Sciatic nerve (tissue), 2 donors: ENCODE results near the gene TEX35. TPM values are rescaled to one million over a fixed set of nuclear protein-coding genes. Genes with fewer than 3 reads are reported as not detected.

Source experiments
- ATAC-seq: fragments of 200-7000 bp; cut with Tn5 transposase; one replicate; pipeline ENCODE4 v1.9.1; 2020; ENCODE audit warnings: mild to moderate bottlenecking, moderate library complexity
- DNase-seq: peaks from one replicate; pipeline ENCODE4 v3.0.0-alpha.2; 2020; ENCODE audit warnings: low spot score
- intact Hi-C: fragments of 100-400 bp; cut with DNase I; formaldehyde crosslinking; loops from one replicate; pipeline ENCODE4 v1.14.2; 2022
- total RNA-seq: library from RNA; stranded (reverse); fragmentation: NEBNext Ultra II Directional; extraction: Animal tissue kit (Norgen Biotek cat#: 25700); gene quantifications from one replicate; pipeline ENCODE4 v1.2.1, GENCODE V29; 2021
- donor health status: DM: no; HTN: no; CAD: no.
- donor health status: DM: no; HTN: no; CAD: no.

Gene TEX35
- total RNA-seq, 1 donor from 2014 or later: not detected

DNA sequence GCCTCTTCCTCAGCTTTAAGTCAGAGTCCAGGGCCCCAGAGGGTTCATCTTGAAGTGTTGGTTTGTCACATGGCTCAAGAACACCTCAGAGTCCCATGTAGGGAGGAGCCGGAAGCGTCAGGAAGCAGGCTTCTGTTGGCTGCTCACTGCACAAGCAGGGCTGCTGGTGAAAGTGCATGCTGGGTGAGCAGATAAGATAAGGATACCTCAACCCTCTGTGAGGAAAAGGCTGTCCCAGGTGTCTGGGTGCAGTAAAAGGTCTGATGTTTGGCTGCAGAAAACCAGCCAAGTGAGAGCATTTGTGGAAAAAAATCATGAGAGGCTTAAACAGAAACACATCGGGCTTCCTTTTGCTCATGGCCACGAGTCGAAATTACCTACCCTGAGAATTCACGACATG lies 6.2 kb upstream of the TEX35 start:
- intact Hi-C loops: no loop called here
- DNase-seq: no peak
- ATAC-seq: no peak

DNA sequence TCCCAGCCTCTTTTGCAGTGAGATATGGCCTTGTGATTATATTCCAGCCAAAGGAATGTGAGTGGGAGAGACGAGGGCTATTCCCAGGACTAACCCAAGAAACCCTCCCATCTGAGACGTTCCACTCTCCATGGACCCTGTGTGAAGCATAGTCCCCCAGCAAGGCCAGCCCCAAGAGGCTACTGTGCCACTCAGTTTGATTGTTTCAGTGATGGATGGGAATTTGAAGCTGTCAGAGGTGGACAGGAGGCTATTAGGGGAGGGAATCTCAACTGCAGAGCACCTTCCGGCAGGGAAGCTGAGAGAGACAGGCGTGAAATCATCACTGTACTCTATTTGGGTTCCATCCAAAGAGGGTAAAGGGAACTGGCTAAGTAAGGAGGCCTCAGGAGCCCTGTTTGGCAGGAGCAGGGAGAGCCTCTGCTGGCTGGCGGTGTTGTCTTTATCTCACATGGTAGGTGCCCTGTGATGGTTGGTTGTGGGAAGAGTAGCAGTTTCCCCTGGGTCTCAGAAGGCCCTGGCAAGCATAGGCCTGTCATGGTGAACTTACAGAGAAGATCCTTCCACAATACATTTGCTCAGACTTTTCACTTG lies 3.4 kb upstream of the TEX35 start:
- intact Hi-C loops: loop anchor here (2.0 kb wide), 1 partner anchor 27 kb away; no protein-coding TSS in a partner anchor
- ATAC-seq: no peak

GRCh38 chr1:178510155-178510554 lies 2.8 kb upstream of the TEX35 start:
- ATAC-seq (no peak), DNase-seq (no peak)

More for the DNA sequence above, 3.4 kb upstream of the TEX35 start:
- DNase-seq: no peak

GRCh38 chr1:178513278-178513983 lies 522 bp downstream of the TEX35 start:
- intact Hi-C loops: no loop called here
- DNase-seq (no peak), ATAC-seq (no peak)

More at GRCh38 chr1:178510155-178510554, 2.8 kb upstream of the TEX35 start:
- intact Hi-C loops: loop anchor here (2.0 kb wide), 1 partner anchor 27 kb away; no protein-coding TSS in a partner anchor

GRCh38 chr1:178516110-178516509 lies 3.2 kb downstream of the TEX35 start:
- ATAC-seq: no peak
- intact Hi-C loops: no loop called here
- no peak for DNase-seq

DNA sequence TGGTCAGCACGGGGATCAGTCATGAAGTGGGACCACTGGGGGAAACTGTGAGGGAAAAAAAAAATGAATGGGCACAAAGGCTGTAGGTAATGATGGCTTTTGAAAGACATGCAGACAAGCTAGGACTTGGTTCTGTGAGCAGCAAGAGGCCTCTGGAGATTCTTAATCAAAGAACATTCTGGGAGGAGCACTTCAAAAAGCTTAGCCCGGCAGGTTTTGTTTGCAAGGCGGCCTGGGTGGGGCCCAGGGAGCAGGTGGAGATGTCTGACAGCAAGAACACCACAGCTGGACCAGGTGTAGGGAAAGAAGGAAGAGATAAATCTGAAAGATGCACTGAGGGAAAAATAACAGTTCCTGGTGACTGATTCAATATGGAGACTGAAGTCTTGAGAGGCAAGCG lies 6.0 kb downstream of the TEX35 start:
- DNase-seq: no peak
- intact Hi-C loops: no loop called here
- no peak for ATAC-seq

GRCh38 chr1:178520803-178521202 lies 7.9 kb downstream of the TEX35 start:
- intact Hi-C loops: no loop called here
- ATAC-seq: no peak
- no peak for DNase-seq

DNA sequence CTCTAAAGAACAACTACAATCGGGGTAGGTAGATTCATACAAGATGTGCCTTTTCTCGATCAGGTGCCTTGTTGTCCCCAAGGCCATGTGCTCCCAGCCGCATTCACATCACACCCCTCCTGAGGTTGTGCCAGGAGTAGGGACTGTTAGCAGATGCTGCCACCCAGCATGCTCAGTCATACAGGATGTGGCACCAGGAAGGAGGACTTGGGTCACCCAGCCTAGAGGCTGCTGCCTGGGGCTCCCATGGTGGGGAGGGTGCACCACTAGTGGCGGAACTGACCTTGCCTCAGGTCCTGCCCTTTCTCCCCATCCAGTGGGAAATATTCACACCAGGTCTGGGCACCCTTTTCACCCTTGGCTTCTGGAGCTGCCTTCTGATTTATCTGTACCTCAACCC lies 8.3 kb downstream of the TEX35 start:
- no peak for ATAC-seq
- no peak for DNase-seq
- intact Hi-C loops: no loop called here

GRCh38 chr1:178527117-178527516 lies 14.2 kb downstream of the TEX35 start:
- ATAC-seq: no peak
- intact Hi-C loops: no loop called here

DNA sequence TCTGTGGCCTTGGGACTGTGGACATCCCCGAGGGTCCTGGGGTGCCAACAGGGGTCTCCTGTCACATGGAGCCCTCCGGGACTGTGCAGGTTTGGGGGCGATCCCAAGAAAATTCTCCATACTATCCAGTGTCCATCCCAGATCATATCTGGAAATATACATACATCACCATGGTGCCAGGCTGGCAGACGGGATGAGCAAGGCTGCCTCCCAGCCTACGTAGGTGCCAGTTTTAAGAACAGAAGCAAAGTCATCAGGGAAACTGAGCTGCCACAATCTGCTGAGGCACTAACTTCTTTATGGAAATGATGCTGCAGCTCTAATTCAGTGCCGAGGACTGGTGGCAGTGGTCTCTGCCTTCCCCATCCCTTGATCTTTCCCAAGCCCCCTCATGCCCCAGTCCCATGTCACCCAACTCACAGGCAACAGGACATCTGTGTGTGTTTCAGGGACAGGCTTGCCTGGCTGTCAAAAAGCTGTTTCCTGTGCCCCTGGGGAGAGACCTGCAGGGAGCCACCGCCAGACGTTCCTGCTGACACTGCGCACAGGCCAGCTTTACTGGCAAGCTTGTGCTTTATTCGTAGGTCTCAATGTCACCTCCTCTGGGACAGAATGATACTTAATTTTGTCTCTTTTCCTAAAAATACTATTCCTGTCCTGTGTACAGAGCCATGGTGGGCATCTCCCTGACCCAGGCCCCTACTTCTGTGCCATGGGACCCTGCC lies 15.5 kb downstream of the TEX35 start:
- peak; percentile 30 for DNase-seq
- intact Hi-C loops: no loop called here
- no peak for ATAC-seq

More at GRCh38 chr1:178527117-178527516, 14.2 kb downstream of the TEX35 start:
- DNase-seq: peak; percentile 1

DNA sequence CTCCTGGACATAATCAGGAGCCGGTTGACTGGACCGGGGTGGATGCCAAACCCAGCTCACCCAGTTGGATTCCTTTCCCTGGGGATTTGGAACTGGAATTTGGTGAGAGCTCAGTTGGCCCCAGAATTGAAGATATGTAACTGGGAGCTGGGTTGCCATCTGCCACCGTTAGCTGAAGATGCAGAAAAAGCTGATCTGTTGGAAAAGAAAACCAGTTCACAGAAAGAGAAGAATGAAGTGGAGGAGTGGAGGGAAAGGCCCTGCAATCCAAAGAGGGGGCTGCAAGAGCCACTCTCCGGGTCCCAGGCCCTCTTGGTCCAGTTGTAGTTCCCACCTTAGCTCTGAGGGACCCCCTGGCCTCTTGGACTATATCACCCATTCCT lies 16.0 kb downstream of the TEX35 start:
- DNase-seq: peak; percentile 17
- intact Hi-C loops: no loop called here
- no peak for ATAC-seq

DNA sequence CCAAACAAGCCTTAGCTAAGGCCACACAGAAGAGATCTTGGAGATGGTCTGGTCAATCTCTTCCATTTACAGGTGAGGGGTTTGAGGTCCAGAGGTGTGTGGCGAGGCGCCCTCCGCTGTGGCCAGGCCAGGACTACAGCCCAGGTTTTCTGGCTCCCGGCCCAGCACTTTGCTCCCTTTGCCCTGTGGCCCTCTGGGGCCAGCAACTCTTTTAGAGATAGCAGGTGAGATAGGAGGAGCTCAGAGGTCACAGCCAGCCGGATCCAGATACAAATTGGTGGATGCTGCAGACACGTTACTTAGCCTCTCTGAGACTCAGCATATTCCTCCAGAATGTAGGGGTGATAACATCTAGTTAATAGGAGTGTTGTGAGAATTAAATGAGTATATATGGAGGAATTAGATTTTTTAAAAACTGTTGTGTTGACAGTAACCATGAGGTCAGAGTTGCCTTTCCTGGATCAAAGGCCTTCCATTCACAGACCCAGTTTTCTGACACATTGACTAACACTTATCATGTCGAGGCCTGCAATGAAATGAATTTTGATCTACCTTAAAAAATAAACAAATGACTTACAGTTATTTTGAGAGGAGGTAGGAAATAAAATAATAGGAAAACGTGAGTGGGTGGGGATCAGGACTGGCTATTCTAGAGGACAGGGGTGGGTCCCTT lies 16.6 kb downstream of the TEX35 start:
- intact Hi-C loops: loop anchor here (10.0 kb wide), 1 partner anchor 475 kb away; no protein-coding TSS in a partner anchor
- ATAC-seq: no peak
- peak; percentile 39 for DNase-seq

GRCh38 chr1:178530037-178530402 lies 17.1 kb downstream of the TEX35 start:
- DNase-seq (no peak), ATAC-seq (no peak)
- intact Hi-C loops: loop anchor here (10.0 kb wide), 1 partner anchor 475 kb away; no protein-coding TSS in a partner anchor

- ATAC-seq (no peak), DNase-seq (no peak)
- intact Hi-C loops: loop anchor here (10.0 kb wide), 1 partner anchor 474 kb away; no protein-coding TSS in a partner anchor
Measured at GRCh38 chr1:178530502-178530901, 17.6 kb downstream of the TEX35 start.

DNA sequence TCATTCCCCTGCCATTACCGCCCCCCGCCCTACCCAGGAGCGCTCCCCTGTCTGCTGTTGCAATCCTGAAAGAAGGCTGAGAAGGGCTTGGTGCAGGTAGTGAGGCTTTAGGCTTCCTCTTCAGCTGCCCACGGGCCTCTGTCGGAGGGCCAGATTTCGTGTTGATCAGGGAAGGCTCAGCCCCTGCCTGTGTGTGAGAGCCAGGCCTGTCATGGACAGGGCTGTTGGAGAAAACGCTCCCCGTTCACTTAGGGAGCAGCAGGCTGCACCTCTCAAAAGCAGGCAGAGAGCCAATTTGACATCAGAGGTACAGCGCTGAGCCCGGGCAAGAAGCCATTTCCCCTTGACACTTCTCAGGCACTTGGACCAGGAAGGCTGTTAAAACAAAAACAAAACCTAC lies 19.0 kb downstream of the TEX35 start:
- intact Hi-C loops: loop anchor here (10.0 kb wide), 1 partner anchor 473 kb away; no protein-coding TSS in a partner anchor
- DNase-seq (no peak), ATAC-seq (peak; percentile 41)

DNA sequence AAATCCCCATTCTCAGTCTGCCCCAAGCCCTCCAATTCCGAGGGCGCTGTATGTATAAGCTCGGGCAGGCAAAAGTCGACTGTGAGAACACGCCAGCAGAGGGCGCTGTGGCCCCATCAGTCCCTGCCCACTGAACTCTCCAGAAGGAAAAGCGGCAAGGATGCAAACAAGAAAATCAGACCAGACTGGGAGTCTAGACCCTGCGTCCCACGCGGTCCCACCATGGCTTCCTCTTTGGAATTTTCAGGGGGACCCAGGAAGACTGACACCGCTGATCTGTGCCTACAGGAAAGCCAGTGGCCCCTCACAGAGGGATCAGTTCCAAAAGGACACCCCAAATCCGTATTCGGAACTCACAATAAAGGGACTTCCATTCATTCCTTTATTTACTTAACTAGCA lies 19.5 kb downstream of the TEX35 start:
- intact Hi-C loops: loop anchor here (10.0 kb wide), 1 partner anchor 472 kb away; no protein-coding TSS in a partner anchor
- DNase-seq (peak; percentile 90), ATAC-seq (peak; percentile 87)

DNA sequence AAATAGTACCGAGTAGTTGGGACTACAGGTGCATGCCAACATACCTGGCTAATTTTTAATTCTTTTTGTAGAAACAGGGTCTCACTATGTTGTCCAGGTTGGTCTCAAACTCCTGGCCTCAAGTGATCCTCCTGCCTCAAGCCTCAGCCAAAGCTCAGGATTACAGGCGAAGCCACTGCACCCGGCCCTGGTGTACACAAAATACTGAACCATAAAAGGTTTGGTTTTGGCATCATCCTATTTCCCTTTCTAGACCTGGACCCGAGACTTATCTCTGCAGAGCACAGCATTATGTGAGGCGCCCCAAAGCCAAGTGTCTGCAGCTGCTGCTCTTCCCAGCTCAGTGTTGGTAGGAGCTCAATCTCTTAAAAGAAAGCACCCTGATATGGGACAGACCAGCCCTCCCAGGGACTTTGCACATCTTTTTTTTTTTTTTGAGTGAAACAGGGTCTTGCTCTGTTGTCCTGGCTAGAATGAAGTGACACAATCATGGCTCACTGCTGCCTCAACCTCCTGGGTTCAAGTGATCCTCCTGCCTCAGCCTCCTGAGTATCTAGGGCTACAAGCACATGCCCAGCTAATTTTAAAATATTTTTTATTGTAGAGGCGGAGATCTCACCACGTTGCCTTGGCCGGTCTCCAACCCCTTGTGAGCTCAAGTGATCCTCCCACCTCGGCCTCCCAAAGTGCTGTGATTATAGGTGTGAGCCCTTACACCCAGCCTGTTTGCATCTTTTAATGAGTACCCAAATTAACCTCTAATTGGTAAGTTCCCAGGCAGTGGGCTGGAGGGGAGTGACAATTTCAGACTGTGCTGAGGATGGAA lies 20.4 kb downstream of the TEX35 start:
- intact Hi-C loops: loop anchor here (10.0 kb wide), 1 partner anchor 471 kb away; no protein-coding TSS in a partner anchor
- ATAC-seq (no peak), DNase-seq (no peak)

DNA sequence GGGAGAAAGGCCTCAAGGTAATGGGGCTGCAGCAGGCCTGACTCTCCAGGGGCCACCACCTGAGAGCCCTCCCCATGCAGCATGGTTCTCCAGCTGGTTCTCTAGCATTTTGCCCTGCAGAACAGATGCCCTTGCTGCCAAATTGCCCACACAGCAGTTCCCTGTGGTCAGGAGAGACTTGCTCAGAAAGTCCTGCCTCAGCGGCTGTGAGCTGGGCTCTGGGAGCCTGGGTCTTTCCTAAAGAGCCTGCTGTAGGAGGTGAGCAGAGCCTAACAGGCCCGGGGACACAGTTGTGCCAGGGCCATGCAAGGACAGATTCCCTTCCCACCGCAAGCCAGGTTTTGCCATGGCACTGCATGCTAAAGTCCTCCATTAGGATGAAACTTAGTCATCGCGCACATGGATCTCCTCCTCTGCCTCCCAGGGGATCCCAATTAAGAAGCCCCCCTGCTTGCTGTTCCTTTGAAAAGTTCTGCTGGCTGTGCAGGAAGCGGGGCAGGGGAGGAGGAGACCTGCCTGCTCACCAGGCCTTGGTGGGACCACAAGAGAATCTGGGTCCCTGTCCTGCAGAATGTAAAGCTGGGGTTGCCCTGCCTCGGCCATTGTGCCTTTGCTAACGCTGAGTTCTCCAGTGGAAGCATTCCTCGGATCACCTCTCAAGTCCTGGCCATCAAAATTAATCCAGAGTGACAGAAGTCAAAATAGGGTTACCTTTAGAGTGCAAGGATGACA lies 21.4 kb downstream of the TEX35 start:
- ATAC-seq: no peak
- intact Hi-C loops: loop anchor here (10.0 kb wide), 1 partner anchor 470 kb away; no protein-coding TSS in a partner anchor
- no peak for DNase-seq
